Stomach (tissue), 9 donors: ENCODE results near the gene SCGB1C2. TPM values are rescaled to one million over a fixed set of nuclear protein-coding genes. Genes with fewer than 3 reads are reported as not detected.

ENCODE experiments used
- DNase-seq, 2 donors: peaks; one replicate each; pipeline versions ENCODE4 v3.0.0 to v3.0.0-alpha.2; 2013 to 2019
- H3K27ac ChIP-seq, 5 donors: fragments of 200-600 bp in 4 of 5; sonication (generic) in 4 of 5; one replicate each; pipeline ENCODE4 v1.5.1; 2013 to 2019; ENCODE audit warnings: mild to moderate bottlenecking in 1 of 5, moderate library complexity in 1 of 5
- H3K27me3 ChIP-seq, 3 donors: fragments of 200-600 bp; sonication (generic); one replicate each; pipeline ENCODE4 v1.5.1; 2017 to 2019; ENCODE audit warnings: mixed run types in 1 of 3
- H3K36me3 ChIP-seq, 4 donors: fragments of 200-600 bp; sonication (generic); 1 replicate in 3 of 4; 2 replicates in 1 of 4; pipeline ENCODE4 v1.5.1; 2016 to 2019
- H3K4me1 ChIP-seq, 4 donors: fragments of 200-600 bp; sonication (generic); one replicate each; pipeline ENCODE4 v1.5.1; 2016 to 2019
- H3K4me3 ChIP-seq, 4 donors: fragments of 200-600 bp; sonication (generic) in 3 of 4; one replicate each; pipeline ENCODE4 v1.5.1; 2016 to 2019; ENCODE audit warnings: mild to moderate bottlenecking in 1 of 4
- H3K9me3 ChIP-seq, 4 donors: fragments of 200-600 bp; sonication (generic); one replicate each; pipeline ENCODE4 v1.5.1; 2016 to 2019
- EP300 ChIP-seq: sonication (generic); formaldehyde crosslinking; IDR thresholded peaks from one replicate; pipeline ENCODE4 v1.6.1; 2017; ENCODE audit warnings: antibody characterized with exemption
- POLR2A ChIP-seq, 4 donors: fragments of 450-650 bp; IDR thresholded peaks; one replicate each; pipeline ENCODE4 v1.6.1; 2016; ENCODE audit warnings: antibody characterized with exemption in 4 of 4, control low read depth in 2 of 4, mild to moderate bottlenecking in 1 of 4, moderate library complexity in 1 of 4
- POLR2AphosphoS5 ChIP-seq, 3 donors: sonication (generic); formaldehyde crosslinking; IDR thresholded peaks; one replicate each; pipeline ENCODE4 v1.6.1; 2016; ENCODE audit warnings: antibody characterized with exemption in 3 of 3
- WGBS, 5 donors: extraction: QIAGEN DNeasy Blood & Tissue Kit in 3 of 5; methylation state at CpG; one replicate each; pipeline versions ENCODE4 v1.1.5 to v1.1.7; 2013 to 2018; 5-methylcytosine and 5-hydroxymethylcytosine counted together
- intact Hi-C: fragments of 100-400 bp; cut with DNase I; formaldehyde crosslinking; loops from one replicate; pipeline ENCODE4 v1.15.1; 2023; ENCODE audit warnings: low total_unique reads
- polyA plus RNA-seq, 3 donors: library from polyadenylated mRNA; stranded (reverse); fragments of 200-250 nt; gene quantifications; one replicate each; pipeline ENCODE4 v1.2.3, GENCODE V29; 2013
- total RNA-seq, 5 donors: library from RNA; depleted of rRNA; stranded (reverse); fragments of >200 nt; gene quantifications; one replicate each; pipeline versions ENCODE4 v1.1.0 to v1.2.3, GENCODE V29; 2014 to 2016
- TF ChIP-seq, protein P1 (sequence below), 7 experiments: fragments of 450-650 bp in 4 of 7; fragments of 200-600 bp in 3 of 7; sonication (generic) in 3 of 7; IDR thresholded peaks; one replicate each; pipeline ENCODE4 v1.5.1; 2016 to 2019; ENCODE audit warnings: antibody characterized with exemption in 7 of 7, control low read depth in 2 of 7, mild to moderate bottlenecking in 1 of 7
- donor health status: healthy with polysubstance abuse.
- donor health status: Bipolar disorder and iron deficiency.
- donor health status: healthy.

The SCGB1C2 gene
- total and polyA plus RNA-seq, 8 donors, result not detected

GRCh38 chr17:146983-147761 lies 9.8 kb downstream of the SCGB1C2 start:
- no peaks in the 10 kb centered on the region for H3K9me3 ChIP-seq
- no peak overlapping the region for H3K4me3 ChIP-seq
- no peaks in the 10 kb centered on the region for H3K27me3 ChIP-seq
- H3K27ac ChIP-seq, result no peak overlapping the region
- DNase-seq, result peak in 1 of 2 donors; percentile 22
- WGBS, 5 donors, result 87 to 92% (median 90%) methylated on average over 20 to 27 of the region's 27 CpGs
- TF ChIP-seq, protein P1, sequence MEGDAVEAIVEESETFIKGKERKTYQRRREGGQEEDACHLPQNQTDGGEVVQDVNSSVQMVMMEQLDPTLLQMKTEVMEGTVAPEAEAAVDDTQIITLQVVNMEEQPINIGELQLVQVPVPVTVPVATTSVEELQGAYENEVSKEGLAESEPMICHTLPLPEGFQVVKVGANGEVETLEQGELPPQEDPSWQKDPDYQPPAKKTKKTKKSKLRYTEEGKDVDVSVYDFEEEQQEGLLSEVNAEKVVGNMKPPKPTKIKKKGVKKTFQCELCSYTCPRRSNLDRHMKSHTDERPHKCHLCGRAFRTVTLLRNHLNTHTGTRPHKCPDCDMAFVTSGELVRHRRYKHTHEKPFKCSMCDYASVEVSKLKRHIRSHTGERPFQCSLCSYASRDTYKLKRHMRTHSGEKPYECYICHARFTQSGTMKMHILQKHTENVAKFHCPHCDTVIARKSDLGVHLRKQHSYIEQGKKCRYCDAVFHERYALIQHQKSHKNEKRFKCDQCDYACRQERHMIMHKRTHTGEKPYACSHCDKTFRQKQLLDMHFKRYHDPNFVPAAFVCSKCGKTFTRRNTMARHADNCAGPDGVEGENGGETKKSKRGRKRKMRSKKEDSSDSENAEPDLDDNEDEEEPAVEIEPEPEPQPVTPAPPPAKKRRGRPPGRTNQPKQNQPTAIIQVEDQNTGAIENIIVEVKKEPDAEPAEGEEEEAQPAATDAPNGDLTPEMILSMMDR (IDR thresholded peaks at IDR 0.05), result no peak
- TF ChIP-seq POLR2A (IDR thresholded peaks at IDR 0.05) (no peak), EP300 (no peak), POLR2AphosphoS5 (IDR thresholded peaks at IDR 0.05) (no peak)
- intact Hi-C loops, result loop anchor here (5.0 kb wide), 1 partner anchor 240 kb away; no protein-coding TSS in a partner anchor
- peaks cover 0 to 49% (median 3%) of the 10 kb centered on the region in 4 donors for H3K36me3 ChIP-seq
- peaks cover 0 to 12% (median 7%) of the 10 kb centered on the region in 4 donors for H3K4me1 ChIP-seq

DNA sequence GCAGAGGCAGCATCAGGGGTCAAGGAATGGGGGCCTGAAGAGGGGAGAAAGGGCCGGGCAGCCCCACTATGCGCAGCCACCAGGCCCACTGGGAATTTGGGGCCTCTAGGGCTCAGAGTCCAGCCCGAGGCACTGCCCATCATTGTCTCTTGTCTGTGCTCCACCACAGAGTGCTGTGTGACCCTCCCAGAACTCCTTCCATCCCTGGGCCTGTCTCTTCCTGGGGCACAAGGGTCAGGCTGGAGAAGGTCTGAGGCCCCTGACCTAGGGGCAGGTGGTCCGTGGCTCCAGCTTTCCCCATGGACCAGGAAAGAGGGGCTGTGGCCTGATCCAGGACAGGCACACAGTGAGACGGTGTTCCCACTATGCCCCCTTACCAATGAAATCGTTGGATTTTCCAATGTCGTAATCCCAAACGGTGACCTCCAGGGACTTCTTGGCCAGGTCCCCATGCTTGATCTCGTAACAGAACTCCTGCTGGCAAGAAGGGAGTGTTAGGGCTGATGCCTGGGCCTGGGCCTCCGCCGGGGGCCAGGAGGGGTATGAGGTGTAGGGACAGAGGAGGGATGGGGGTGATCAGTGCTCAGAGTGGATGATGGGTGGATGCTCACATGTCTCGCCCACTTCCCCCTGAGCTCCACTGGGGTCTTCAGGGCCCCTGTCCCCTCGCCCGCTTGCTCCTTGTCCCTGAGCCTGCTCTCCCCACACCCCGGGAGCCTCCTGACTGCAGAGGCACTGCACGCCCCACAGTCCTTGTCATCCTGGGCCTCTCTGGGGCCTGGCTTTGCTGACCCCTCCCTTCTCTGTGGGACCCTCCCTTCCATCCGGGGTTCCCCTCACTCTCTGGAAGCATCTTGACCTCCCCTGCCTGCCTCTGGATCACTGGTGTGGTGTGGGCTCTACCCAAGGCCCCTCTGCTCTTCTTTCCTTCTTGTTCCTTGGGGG lies 10.7 kb downstream of the SCGB1C2 start:
- Histone ChIP-seq H3K4me3 (no peak overlapping the region), H3K27me3 (no peaks in the 10 kb centered on the region), H3K36me3 (peaks cover 0 to 53% (median 3%) of the 10 kb centered on the region in 4 donors), H3K4me1 (peaks cover 0 to 12% (median 7%) of the 10 kb centered on the region in 4 donors), H3K9me3 (no peaks in the 10 kb centered on the region), H3K27ac (no peak overlapping the region)
- intact Hi-C loops, result loop anchor here (5.0 kb wide), 1 partner anchor 239 kb away; no protein-coding TSS in a partner anchor
- TF ChIP-seq POLR2AphosphoS5 (IDR thresholded peaks at IDR 0.05), result no peak
- no peak for TF ChIP-seq POLR2A (IDR thresholded peaks at IDR 0.05)
- TF ChIP-seq EP300, result no peak
- TF ChIP-seq, protein P1 (IDR thresholded peaks at IDR 0.05), result no peak
- peak in 1 of 2 donors; percentile 16 for DNase-seq
- 80 to 92% (median 86%) methylated on average over 17 of the region's 17 CpGs for WGBS, 5 donors

DNA sequence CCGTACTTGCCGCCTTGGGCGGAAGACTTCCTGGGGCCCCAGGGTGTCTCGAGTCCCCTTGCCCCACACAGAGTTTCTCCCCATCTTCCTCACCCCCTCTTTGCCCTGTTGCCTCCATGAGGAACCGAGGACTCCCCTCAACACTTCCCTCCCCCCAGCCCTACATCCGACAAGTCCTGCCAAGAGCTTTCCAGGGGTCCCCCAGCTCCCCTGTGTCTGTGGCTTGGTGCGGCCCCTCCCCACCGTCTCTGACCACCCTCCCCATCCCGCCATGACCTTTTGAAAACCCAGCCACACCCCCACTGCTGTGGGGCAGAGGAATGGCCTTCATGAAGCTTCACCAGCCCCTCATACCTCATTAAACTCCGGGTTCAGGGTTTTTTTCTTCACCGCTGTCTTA lies 11.4 kb downstream of the SCGB1C2 start:
- Histone ChIP-seq H3K4me1 (peaks cover 0 to 8% (median 3%) of the 10 kb centered on the region in 4 donors), H3K4me3 (no peak overlapping the region), H3K36me3 (peaks cover 0 to 55% (median 3%) of the 10 kb centered on the region in 4 donors), H3K9me3 (no peaks in the 10 kb centered on the region), H3K27me3 (no peaks in the 10 kb centered on the region), H3K27ac (no peak overlapping the region)
- TF ChIP-seq POLR2AphosphoS5 (IDR thresholded peaks at IDR 0.05) (no peak), EP300 (no peak), POLR2A (IDR thresholded peaks at IDR 0.05) (no peak)
- TF ChIP-seq, protein P1 (IDR thresholded peaks at IDR 0.05), result no peak
- DNase-seq, result no peak
- intact Hi-C loops, result loop anchor here (5.0 kb wide), 1 partner anchor 239 kb away; no protein-coding TSS in a partner anchor
- 71 to 81% (median 79%) methylated on average over 10 to 11 of the region's 11 CpGs for WGBS, 5 donors

GRCh38 chr17:149231-149630 lies 11.9 kb downstream of the SCGB1C2 start:
- no peak for DNase-seq
- intact Hi-C loops, result loop anchor here (5.0 kb wide), 1 partner anchor 238 kb away; no protein-coding TSS in a partner anchor
- no peaks in the 10 kb centered on the region for H3K9me3 ChIP-seq
- H3K27me3 ChIP-seq, result no peaks in the 10 kb centered on the region
- 85 to 90% (median 87%) methylated on average over 7 of the region's 7 CpGs for WGBS, 5 donors
- H3K36me3 ChIP-seq, result peaks cover 0 to 55% (median 3%) of the 10 kb centered on the region in 4 donors
- H3K27ac ChIP-seq, result no peak overlapping the region
- H3K4me1 ChIP-seq, result peaks cover 0 to 4% (median 1%) of the 10 kb centered on the region in 4 donors
- no peak for TF ChIP-seq POLR2AphosphoS5 (IDR thresholded peaks at IDR 0.05)
- no peak overlapping the region for H3K4me3 ChIP-seq
